HG03378 (cell line): ENCODE measurements around the gene TEC.

ENCODE experiments used
- ATAC-seq: cut with Tn5 transposase; IDR thresholded peaks from one replicate; pipeline ENCODE4 v1.9.1; 2021; ENCODE audit warnings: mild to moderate bottlenecking, moderate library complexity; ENCODE audit not compliant: unreplicated experiment

The TEC gene

DNA sequence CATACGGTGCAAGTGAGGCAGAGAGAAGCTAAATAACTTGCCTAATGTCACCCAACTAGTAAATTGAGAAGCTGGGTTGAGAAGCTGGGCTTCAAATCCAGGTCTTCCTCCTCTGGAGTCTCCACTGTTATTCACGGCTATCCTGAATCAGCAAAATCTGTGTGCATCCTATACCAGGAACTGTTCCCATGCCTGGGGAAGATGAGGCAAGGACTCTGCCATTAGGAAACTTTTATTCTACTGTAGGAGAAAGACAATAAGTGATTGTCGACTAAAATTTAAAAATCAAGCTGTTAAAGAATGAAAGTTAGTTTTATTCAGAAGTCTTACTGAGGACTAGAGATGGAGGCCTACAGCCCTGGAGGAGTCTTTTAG, 872 bp upstream of the TEC start:
- no peak for ATAC-seq

DNA sequence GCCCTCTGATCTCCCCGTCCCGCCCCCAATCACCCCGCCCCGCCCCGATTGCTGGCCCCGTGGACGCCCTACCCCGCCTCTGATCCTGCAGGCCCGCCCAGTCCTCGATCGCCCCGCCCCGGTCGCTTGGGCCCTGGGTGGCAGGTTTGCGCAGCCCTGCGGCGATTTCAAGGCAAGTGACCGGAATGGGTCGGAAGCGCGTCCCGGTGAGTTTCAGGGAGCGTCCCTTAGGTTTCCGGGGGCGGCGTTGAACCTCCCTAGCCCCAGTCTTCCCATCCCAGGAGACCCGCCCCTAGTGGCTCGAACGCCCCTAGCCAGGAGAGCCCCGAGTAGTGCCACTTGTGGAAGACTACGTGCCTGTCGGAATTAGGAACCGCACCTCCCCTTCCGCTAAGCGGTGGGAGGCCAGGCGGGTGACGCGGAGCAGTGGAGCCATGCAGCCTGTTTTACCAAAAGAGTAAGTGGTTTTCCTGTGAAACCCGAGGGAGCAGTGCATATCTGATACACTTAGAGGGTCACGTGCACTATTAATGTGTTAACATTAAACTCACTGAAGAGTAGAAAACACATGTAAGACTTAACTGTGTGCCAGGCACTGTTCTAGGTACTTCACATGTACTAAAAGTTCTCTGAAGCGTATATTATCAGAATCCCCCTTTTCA, 354 bp upstream of the TEC start:
- ATAC-seq = peak; percentile 74

DNA sequence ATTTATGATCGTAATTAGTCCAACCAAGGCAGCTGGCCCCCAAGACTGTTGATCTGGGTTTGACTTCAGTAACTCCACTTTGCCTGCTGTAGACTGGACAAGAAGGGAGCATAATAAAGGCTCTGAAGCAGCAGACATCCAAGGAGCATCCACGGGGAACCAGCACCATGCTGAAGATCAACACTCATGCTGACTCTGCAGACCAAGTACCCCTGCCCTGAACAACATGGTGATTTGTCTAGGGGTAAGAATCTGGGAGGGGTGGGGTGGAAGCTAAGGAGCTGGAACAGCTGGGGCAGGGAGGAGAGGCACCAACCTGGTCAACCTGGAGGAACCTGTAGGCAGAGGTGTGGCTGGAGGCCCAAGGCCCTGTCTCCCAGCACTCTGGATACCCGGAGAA, 2.1 kb downstream of the TEC start:
- ATAC-seq = no peak

DNA sequence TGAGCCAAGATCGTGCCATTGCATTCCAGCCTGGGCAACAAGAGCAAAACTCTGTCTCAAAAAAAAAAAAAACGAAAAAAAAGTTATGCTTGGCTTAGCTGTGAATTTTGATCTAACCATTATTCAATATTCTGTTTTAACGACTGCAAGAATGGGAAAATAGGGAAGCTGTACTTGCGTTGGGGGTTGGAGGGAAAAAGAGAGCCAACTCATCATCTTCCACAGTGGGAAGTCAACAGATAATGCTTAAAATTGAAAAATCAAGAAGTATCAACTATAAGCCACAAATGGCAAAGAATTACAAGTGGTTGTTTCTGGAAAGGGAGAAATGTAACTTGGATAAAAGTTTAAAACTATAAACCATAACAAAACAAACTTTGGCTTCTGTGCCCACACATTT, 2.9 kb downstream of the TEC start:
- ATAC-seq = no peak

DNA sequence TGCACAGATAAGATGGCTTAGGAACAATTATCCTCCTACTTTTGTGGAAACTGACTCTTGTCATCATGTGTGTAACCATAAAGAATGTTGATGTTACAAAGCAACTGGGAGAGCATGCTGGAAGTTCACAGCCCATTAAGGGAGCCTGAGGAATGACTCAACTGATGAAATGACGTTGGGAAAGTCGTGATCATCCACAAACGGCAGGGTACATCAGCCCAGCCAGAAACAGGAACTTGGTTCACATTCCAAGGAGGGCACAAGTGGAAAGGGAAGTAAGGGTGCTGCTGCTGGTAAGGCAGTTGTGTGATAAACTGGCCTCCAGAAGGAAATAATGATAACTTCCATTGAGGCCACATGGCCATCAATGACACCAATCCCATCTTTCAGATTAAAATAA, 6.7 kb downstream of the TEC start:
- ATAC-seq = no peak

DNA sequence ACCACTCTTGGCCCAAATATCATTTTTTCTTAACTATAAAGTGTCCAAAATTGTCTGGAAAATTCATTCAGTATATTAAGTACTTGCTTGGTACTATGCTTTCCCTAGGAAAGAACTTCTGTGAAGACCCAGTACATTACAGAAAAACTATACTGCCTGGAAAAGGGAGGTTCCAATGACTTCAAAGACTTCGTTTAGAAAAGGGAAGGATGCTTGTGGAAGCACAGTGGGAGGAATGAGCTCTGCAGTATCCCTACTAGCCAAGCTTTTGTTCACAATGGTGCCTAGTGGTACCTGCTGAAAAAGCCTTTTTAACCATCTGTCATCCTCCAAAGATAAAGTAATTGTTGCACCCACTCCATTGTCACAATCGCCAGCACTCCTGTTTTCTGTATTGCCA, 7.2 kb downstream of the TEC start:
- ATAC-seq = no peak

DNA sequence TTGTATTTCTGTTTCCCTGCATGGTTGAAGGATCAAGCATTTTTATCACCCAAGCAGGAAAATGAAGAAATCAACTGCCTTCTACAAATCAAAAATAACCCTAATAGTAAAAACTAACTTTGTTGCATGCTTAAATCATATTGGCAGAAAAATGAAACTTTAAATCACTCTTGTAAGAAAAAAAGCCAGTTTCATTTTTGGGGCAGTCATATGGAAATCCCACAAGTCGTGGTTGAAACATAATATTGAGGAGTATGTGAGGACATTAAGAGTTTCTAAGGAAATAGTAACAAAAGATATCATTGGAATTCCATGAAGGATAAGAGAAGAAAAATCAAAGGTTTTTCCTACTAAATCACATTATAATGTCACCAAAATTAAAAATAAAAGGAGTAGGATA, 8.4 kb downstream of the TEC start:
- ATAC-seq = no peak

DNA sequence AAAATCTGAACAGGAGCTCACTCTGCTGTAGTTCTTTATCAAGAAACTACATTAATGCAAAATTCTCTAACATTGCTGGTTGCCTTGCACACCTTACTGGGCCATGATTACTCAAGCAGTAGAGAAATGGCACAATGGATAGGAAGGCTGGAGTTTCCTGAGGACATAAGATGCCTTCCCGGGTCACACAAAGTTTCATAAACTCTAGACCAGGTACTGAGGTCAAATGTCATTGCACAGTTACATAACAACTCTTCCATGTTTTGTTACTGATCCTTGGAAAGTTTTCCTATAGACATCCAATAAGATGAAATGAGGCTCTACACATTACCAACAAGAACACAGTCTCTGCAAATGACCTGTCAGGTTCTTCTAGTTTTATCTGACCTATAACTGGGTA, 9.9 kb downstream of the TEC start:
- no peak for ATAC-seq

DNA sequence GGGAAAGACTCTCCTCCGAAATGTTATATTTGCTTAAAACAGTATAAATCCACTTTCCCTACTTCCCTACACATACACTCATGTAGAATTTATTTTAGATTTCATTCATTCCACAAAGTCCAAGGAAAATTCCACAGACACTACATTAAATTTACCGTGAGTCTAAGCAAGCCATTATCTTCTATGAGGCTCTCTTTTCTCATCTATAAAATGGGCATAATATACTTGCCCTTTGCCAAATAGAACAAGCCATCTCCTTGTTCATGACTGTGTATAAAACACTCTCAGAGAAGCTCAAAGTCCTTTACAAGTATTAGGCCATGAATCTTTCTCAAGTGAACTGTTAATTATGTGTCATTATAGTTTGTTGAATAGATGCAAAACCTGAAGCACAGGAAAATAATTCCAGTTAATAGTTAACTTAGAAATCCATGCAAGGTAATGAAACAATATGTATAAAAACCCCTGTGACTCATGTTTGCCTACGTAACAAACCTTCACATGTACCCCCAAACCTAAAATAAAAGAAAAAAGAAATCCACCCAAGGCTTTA, 10.7 kb downstream of the TEC start:
- no peak for ATAC-seq

DNA sequence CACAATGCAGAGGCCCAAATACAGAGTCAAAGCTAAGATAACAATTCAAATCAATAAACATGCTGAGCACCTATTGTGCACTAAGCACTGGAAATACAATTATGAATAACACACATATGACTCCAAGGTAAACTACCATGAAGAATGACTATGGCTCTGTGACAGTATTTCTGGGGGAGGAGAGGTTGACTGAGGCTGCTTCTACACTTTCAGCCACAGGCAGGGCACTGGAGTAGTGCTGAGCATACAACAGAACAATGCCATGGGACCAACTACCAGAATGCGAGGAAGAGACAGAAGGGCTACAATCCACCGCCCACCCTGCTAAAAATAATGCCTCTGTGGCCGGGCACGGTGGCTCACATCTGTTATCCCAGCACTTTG, 13.7 kb downstream of the TEC start:
- ATAC-seq = no peak

DNA sequence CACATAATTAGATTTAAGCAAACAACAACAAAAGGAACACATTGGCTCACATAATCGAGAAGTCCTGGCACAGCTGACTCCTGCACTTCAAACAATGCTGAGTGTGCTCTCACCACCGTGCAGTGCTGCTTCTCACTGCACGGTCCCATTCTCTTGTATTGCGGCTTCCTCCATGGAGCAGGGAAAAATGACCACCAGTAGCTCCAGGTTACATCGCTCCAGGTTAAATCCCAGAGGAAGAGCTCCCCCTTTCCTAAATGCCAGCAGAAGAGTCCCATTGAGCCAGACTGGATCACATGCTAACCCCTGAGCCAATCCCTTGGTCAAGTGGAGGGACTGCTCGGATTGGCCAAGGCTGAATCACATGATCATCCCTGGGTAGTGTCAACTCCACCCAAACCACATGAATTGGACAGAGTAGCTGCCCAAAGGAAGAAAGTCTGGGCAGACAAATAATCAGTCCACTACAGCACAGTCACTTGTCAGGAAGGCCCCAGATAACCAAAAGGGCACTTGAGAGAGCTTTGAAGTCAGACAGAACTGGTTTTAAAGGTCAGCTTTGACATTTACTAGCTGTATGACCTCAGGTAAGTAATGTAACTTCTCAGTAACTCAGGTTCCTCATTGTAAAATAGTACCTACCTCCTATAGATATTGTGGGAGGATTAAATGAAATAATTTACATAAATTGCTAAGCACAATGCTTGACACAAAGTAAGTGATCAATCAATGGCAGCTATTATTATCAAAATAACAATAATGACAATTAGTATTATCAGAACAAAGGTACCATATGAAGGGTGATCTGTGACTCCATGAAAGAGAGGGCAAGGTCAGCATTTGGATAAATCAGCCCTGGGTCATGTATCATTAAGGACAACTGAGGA, 14.3 kb downstream of the TEC start:
- ATAC-seq = no peak

DNA sequence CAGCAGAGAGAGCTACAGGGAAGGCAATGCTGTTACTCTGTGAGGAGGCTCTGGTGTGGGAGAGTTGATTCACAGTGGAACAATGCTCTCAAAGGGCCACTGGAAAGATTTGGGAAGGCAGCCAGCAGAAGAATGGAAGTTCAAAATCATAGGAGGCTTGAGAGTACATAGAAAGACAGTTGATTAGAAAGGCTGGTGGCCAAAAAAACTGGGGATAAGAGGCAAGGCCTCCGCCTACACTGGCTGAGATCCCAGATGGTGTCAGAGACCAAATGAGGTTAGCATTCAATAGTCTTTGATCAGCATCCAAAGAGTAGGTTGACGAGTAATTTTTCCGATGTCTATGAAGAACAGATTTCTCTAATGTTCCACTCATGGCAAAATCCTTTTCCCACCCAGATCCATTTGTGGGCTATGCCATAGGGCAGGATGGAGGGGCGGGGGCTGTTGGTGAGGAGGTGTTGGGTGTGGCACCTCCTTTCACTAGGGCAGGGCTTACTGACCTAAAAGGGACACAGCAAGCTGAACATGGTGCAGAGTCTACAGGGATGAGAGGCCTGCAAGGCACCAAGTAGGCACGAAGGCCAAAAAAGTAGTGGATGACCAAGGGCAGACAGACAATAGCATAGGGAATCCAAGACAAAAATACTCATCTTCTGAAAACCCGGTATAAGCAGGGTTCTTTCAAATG, 15.1 kb downstream of the TEC start:
- no peak for ATAC-seq

DNA sequence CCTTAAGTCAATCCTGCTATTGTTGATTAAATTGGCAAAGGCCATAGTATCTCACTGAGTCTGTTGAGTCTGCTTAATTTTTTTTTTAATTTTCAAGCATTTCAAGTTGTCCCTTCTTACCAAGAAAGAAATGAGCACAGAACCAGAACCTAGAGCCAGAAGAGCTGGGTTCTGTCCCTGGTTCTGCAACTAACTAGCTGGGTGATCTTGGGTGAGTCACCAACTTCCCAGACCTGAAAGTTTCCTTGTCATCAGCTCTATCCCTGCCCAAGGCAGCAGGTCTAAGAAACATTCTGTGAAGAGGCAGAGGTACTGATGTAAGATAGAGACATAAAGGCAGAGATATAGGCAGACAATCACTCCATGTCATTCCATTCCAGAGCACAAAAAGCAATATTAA, 17.3 kb downstream of the TEC start:
- ATAC-seq = no peak

DNA sequence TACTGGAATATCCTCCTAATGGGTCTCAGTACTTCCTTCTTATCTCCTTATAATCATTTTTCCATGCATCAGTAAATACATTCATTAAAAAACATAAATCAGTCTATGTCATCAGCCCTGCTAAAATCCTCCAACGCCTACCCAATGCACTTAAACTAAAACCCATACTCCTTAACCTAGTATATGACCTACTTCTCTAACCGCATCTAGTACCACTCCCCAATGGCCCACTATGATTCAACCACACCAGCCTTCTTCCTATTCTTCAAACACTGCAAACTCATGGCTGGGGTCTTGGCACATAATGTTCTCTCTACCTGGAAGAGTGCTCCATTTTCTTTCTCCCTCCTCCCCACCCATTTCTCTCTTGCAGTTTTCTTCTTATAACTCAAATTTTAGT, 18.7 kb downstream of the TEC start:
- no peak for ATAC-seq

DNA sequence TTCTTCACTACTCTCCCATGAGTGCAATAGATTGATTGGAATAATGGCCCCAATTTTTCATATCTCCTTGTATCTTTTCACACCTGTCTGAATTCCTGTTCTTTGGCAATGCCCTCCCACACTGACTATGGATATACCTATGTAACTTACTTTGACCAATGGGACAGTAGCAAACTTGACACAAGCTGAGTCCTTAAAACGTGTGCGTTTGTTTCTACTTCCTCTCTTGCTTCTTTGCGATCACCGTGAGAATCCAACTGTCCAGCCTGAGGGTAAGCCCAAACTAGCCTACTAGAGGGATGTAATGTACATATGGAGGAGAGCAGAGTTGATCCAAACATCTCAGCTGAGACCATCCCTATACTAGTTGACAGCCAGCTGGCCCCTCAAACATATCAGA, 19.3 kb downstream of the TEC start:
- no peak for ATAC-seq

DNA sequence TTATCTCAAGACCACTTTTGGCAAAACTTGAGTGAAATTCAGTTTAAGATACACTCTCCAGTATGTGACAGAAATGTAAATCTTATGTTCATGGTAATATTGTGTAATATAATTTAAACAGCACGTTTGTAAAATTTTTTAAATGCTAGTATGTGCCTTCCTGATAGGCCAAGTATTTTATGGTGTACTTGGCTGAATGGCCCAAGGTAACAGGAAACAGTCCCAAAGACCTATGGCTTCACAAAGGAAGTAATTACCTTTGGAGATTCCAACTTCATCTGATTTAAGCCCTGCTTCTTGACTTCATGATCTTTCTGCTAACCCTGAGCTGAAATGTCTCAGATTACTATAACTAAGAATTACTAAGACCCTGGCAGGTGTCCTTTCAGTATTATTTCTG, 20.3 kb downstream of the TEC start:
- no peak for ATAC-seq

DNA sequence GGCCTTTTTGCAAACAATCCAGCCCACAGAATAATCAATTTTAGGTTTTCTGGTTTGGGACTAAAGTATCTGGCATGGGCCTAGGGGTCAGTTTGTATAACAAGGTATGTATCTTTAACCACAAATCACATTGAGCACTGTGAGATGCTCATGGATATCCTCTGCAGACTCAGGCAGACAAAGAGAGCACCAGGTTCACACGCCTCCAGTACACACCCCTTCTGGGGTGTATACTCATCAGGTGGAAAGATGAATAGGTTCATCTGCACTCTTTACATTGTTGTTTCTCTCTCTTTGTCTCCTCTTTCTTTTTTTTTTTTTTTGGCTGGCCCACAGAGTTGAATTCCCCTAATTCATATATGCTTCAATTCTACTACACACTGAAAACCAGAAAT, 21.1 kb downstream of the TEC start:
- ATAC-seq = no peak

DNA sequence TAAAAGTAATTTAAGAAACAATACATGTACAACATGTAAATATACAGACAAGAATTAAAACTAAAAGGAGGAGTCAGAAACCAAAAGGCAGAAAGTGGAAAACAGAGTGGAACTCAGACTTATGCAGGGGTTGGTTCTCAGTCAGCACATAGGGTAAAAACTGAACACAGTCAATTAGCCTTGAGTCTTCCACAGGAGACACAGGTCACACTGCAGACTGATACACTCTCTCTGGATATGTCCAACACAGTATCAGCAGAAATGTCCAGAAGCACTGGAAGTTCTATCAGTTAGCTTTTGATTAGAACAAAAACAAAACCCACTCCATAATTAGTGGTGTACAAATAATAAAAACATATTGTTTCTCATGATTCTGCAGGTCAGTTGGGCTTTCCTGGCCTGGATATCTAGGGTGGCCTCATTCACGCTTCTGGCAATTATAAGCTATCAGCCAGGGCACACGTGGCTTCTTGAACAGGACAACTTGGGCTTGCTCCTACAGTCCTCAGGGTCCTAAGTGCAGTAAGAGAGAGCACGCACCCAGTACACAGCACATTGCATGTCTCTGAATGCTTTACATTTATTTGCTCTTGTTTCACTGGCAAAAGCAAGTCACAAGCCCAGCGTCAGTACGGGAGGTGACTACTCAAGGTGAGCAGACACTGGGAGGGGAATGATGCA, 21.6 kb downstream of the TEC start:
- peak; percentile 31 for ATAC-seq

DNA sequence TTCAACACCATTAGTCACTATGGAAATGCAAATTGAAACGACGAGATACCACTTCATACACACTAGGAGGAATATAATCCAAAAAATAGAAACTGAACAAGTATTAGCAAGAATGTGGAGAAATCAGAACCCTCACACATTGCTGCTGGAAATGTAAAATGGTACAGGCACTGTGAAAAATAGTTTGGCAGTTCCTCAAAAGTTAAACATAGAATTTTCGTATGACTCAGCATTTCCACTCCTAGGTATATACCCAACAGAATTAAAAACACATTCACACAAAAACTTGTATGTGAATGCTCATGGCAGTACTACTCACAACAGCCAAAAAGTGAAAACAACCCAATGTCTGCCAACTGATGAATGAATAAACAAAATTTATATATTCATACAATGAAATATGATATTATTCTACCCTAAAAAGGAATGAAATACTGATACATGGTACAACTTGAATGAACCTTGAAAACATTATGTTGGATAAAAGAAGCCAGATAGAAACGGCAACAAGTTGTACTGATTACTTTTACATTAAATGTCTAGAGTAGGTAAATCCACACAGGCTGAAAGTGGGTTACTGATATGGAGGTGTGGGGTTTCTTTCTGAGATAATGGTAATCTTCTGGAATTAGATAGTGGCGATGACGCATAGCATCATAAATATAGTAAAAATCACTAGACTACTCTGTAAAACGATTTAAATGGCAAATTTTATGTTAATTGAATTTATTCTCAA, 22.3 kb downstream of the TEC start:
- peak; percentile 79 for ATAC-seq

DNA sequence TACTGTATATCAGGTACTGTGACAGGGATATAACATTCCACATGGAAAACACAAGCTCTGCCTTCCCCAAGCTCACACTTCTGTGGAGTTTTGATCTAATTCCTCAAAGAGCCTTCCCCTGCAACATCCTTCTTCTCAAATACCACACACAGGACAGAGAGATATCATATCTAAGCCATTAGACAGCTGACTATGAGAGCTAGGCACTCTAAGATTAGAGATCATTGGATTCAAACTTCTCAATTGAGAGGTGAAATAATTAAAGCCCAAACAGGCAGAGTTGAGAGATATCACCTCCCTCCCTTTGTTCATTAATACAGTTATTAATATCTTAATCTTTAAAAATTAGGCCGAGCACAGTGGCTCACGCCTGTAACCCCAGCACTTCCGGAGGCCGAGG, 25.0 kb downstream of the TEC start:
- ATAC-seq = no peak

DNA sequence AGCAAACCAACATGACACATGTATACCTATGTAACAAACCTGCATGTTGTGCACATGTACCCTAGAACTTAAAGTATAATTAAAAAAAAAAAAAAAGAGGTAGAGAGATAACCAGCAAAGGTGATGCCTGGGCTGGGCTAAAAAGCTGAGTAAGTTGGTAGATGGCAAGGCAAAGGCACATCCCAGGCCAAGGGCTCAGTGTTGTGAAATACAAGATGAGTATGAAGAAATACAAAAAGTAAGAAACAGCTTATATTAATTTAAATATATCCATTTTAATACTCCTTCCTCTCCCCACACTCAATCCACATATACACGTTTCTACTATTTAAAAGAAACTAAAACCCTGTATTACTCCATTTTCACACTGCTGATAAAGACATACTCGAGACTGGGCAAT, 25.8 kb downstream of the TEC start:
- no peak for ATAC-seq
